Caco-2 (cell line): Measurements from ENCODE around the gene SREK1. TPM values are rescaled to one million over a fixed set of nuclear protein-coding genes. Genes with fewer than 3 reads are reported as not detected.

ENCODE experiments used
- BruUV-seq: library from RNA; stranded (reverse); fragments of 400-500 nt; replicated peaks from 2 replicates; lab custom pipeline; 2021; lab: Mats Ljungman, UMichigan
- CTCF ChIA-PET: fragments of 300-600 bp; sonication (Branson Sonifier 250); formaldehyde crosslinking; loops from one replicate; lab custom pipeline; 2022; ENCODE audit warnings: antibody characterized with exemption; lab: Charles Lee
- POLR2A ChIA-PET: fragments of 300-600 bp; sonication (Branson Sonifier 250); formaldehyde crosslinking; loops from one replicate; lab custom pipeline; 2022; ENCODE audit warnings: antibody characterized with exemption; lab: Charles Lee
- DNase-seq, 2 experiments: peaks; one replicate each; pipeline versions ENCODE4 v3.0.0 to v3.0.0-alpha.2; 2020 to 2022
- H3K27me3 ChIP-seq: replicated peaks from 2 replicates; pipeline ENCODE4 v1.6.0; 2011; ENCODE audit warnings: low read length; ENCODE audit not compliant: control insufficient read depth, insufficient read depth
- H3K36me3 ChIP-seq: 2 replicates; pipeline ENCODE4 v1.5.1; 2011; ENCODE audit warnings: low read length; ENCODE audit not compliant: control insufficient read depth, insufficient read depth
- H3K4me1 ChIP-seq: fragments of 250-450 bp; sonication (Bioruptor Pico); 2 replicates; pipeline ENCODE4 v1.5.1; 2020; ENCODE audit warnings: mild to moderate bottlenecking
- H3K4me3 ChIP-seq: 2 replicates; pipeline ENCODE4 v1.5.1; 2011; ENCODE audit warnings: low read depth, mild to moderate bottlenecking, control low read depth, low read length
- H3K9me3 ChIP-seq: fragments of 250-450 bp; sonication (Bioruptor Pico); 2 replicates; pipeline ENCODE4 v1.5.1; 2020; ENCODE audit warnings: mild to moderate bottlenecking, moderate library complexity
- H3K27ac Mint-ChIP-seq: one replicate; pipeline ENCODE4 v1.8.0; 2022; ENCODE audit warnings: mixed read lengths; ENCODE audit not compliant: unreplicated experiment
- H3K27me3 Mint-ChIP-seq: one replicate; pipeline ENCODE4 v1.8.0; 2022; ENCODE audit warnings: mixed read lengths; ENCODE audit not compliant: insufficient read depth, unreplicated experiment
- H3K36me3 Mint-ChIP-seq: one replicate; pipeline ENCODE4 v1.8.0; 2022; ENCODE audit warnings: mild to moderate bottlenecking, mixed read lengths; ENCODE audit not compliant: insufficient read depth, unreplicated experiment
- H3K4me1 Mint-ChIP-seq: one replicate; pipeline ENCODE4 v1.8.0; 2022; ENCODE audit warnings: low read depth, mixed read lengths; ENCODE audit not compliant: unreplicated experiment
- H3K4me3 Mint-ChIP-seq: one replicate; pipeline ENCODE4 v1.8.0; 2022; ENCODE audit warnings: mild to moderate bottlenecking, moderate library complexity, mixed read lengths; ENCODE audit not compliant: unreplicated experiment
- H3K9me3 Mint-ChIP-seq: one replicate; pipeline ENCODE4 v1.8.0; 2022; ENCODE audit warnings: mixed read lengths; ENCODE audit not compliant: unreplicated experiment
- CTCF ChIP-seq, 2 experiments: fragments of 200-600 bp in 1 of 2; IDR thresholded peaks; 1 replicate in 1 of 2; 2 replicates in 1 of 2; pipeline versions ENCODE4 v1.5.1 to v1.8.0; 2011 to 2022; ENCODE audit warnings: antibody characterized with exemption in 1 of 2, control low read depth in 1 of 2, inconsistent platforms in 1 of 2, low read depth in 1 of 2, low read length in 1 of 2, mild to moderate bottlenecking in 1 of 2, moderate library complexity in 1 of 2; ENCODE audit not compliant: insufficient read depth in 1 of 2, severe bottlenecking in 1 of 2, unreplicated experiment in 1 of 2
- intact Hi-C: fragments of 100-400 bp; cut with micrococcal nuclease; formaldehyde crosslinking; loops from one replicate; pipeline ENCODE4 v1.10.0; 2022; ENCODE audit not compliant: unreplicated experiment
- total RNA-seq: library from RNA; stranded (reverse); gene quantifications from 2 replicates; pipeline ENCODE4 v1.2.3, GENCODE V29; 2022

The SREK1 gene
- total RNA-seq, 1 experiment from 2014 or later = 81.4 TPM

- no peak for TF ChIP-seq CTCF (IDR thresholded peaks at IDR 0.05; ENCODE audit: insufficient read depth in 1 of 2, low read depth in 1 of 2, low read length in 1 of 2, severe bottlenecking in 1 of 2, unreplicated experiment in 1 of 2)
- Histone ChIP-seq H3K27me3 (no peaks in the 10 kb centered on the region), H3K9me3 (no peaks in the 10 kb centered on the region; the same call in 1 of the 2 replicates), H3K4me1 (no peaks in the 10 kb centered on the region), H3K36me3 (no peaks in the 10 kb centered on the region), H3K4me3 (no peak overlapping the region)
- H3K36me3 Mint-ChIP-seq = no peaks in the 10 kb centered on the region
- POLR2A ChIA-PET = no interaction called here
- no peaks in the 10 kb centered on the region for H3K9me3 Mint-ChIP-seq
- no peak overlapping the region for H3K4me3 Mint-ChIP-seq
- intact Hi-C loops = no loop called here
- H3K27me3 Mint-ChIP-seq = no peaks in the 10 kb centered on the region
- no peaks in the 10 kb centered on the region for H3K4me1 Mint-ChIP-seq
- BruUV-seq = no TSS peak
- DNase-seq = no peak
- no peak overlapping the region for H3K27ac Mint-ChIP-seq
- CTCF ChIA-PET = no interaction called here
These were observed 15.0 kb upstream of the SREK1 start for GRCh38 chr5:66129144-66129543.

DNA sequence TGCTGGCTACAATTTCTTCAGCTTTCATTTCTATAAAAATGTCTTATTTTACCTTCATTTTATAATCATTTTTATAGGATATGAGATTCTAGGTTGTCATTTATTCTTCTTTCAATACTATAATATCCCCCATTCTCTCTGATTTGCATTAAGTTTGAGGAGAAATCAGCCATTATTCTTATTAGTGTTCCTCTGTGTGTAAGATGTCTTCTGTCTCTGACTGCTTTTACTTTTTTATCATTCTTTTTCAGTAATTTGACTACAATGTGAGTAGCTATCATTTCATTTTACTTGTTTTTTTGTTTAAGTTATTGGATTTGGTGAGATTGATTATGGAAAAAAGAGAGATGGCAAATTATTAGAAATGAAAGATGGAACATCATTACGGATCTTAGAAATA lies 13.6 kb upstream of the SREK1 start:
- peaks cover 2% of the 10 kb centered on the region for H3K27me3 Mint-ChIP-seq
- no TSS peak for BruUV-seq
- H3K4me3 ChIP-seq = no peak overlapping the region
- no peaks in the 10 kb centered on the region for H3K4me1 ChIP-seq
- H3K4me3 Mint-ChIP-seq = no peak overlapping the region
- no peak overlapping the region for H3K27ac Mint-ChIP-seq
- H3K36me3 ChIP-seq = no peaks in the 10 kb centered on the region
- H3K4me1 Mint-ChIP-seq = no peaks in the 10 kb centered on the region
- H3K36me3 Mint-ChIP-seq = no peaks in the 10 kb centered on the region
- intact Hi-C loops = no loop called here
- POLR2A ChIA-PET = no interaction called here
- H3K9me3 Mint-ChIP-seq = no peaks in the 10 kb centered on the region
- CTCF ChIA-PET = no interaction called here
- TF ChIP-seq CTCF (IDR thresholded peaks at IDR 0.05; ENCODE audit: insufficient read depth in 1 of 2, low read depth in 1 of 2, low read length in 1 of 2, severe bottlenecking in 1 of 2, unreplicated experiment in 1 of 2) = no peak
- no peaks in the 10 kb centered on the region for H3K27me3 ChIP-seq
- no peak for DNase-seq
- H3K9me3 ChIP-seq = no peaks in the 10 kb centered on the region; the same call in 1 of the 2 replicates

- Histone ChIP-seq H3K27me3 (no peaks in the 10 kb centered on the region), H3K4me3 (no peak overlapping the region), H3K36me3 (no peaks in the 10 kb centered on the region), H3K9me3 (no peaks in the 10 kb centered on the region; the same call in 1 of the 2 replicates), H3K4me1 (no peaks in the 10 kb centered on the region)
- Mint-ChIP-seq H3K27me3 (peaks cover 6% of the 10 kb centered on the region), H3K36me3 (no peaks in the 10 kb centered on the region), H3K9me3 (no peaks in the 10 kb centered on the region), H3K4me3 (no peak overlapping the region), H3K27ac (no peak overlapping the region), H3K4me1 (no peaks in the 10 kb centered on the region)
- no TSS peak for BruUV-seq
- ChIA-PET CTCF (no interaction called here), POLR2A (no interaction called here)
- no peak for DNase-seq
- intact Hi-C loops = no loop called here
- no peak for TF ChIP-seq CTCF (IDR thresholded peaks at IDR 0.05; ENCODE audit: insufficient read depth in 1 of 2, low read depth in 1 of 2, low read length in 1 of 2, severe bottlenecking in 1 of 2, unreplicated experiment in 1 of 2)
These were observed 9.7 kb upstream of the SREK1 start for GRCh38 chr5:66134407-66134861.
